H1 (cell line): ENCODE data around the gene LCE3E. TPM values are rescaled to one million over a fixed set of nuclear protein-coding genes. Genes with fewer than 3 reads are reported as not detected.

Source experiments
- CTCF ChIA-PET: fragments of 300-600 bp; sonication (Branson Sonifier 250); formaldehyde crosslinking; loops from one replicate; lab custom pipeline; 2021; ENCODE audit not compliant: partially characterized antibody; lab: Charles Lee
- POLR2A ChIA-PET: fragments of 300-600 bp; sonication (Branson Sonifier 250); formaldehyde crosslinking; loops from one replicate; lab custom pipeline; 2021; ENCODE audit warnings: inconsistent platforms; ENCODE audit not compliant: partially characterized antibody; lab: Charles Lee
- DNase-seq, 2 experiments: peaks; one replicate each; pipeline versions ENCODE4 v3.0.0 to v3.0.0-alpha.2; 2010 to 2022; ENCODE audit warnings: low spot score in 2 of 2, low read depth in 1 of 2, mixed read lengths in 1 of 2
- FAIRE-seq: peaks from 2 replicates; lab custom pipeline; 2011; peaks lifted over from hg19 to GRCh38; lab: Jason Lieb, UNC
- H2AFZ ChIP-seq: 2 replicates; pipeline ENCODE4 v1.8.1; 2012; ENCODE audit warnings: low read length, inconsistent platforms
- H2AK5ac ChIP-seq: 2 replicates; pipeline ENCODE4 v1.6.1; 2013; ENCODE audit warnings: low read depth, low read length
- H2BK120ac ChIP-seq: replicated peaks from 2 replicates; pipeline ENCODE3; 2013; ENCODE audit warnings: low read depth, low read length, inconsistent platforms
- H2BK12ac ChIP-seq: 2 replicates; pipeline ENCODE4 v1.6.1; 2013; ENCODE audit warnings: low read depth, low read length
- H2BK15ac ChIP-seq: 2 replicates; pipeline ENCODE4 v1.6.1; 2013; ENCODE audit warnings: low read length
- H2BK20ac ChIP-seq: 2 replicates; pipeline ENCODE4 v1.6.1; 2013; ENCODE audit warnings: low read length
- H2BK5ac ChIP-seq: 2 replicates; pipeline ENCODE4 v1.6.1; 2013; ENCODE audit warnings: low read depth, low read length
- H3K14ac ChIP-seq: 2 replicates; pipeline ENCODE4 v1.6.1; 2013; ENCODE audit warnings: inconsistent platforms; ENCODE audit not compliant: insufficient read length
- H3K18ac ChIP-seq: 2 replicates; pipeline ENCODE4 v1.6.1; 2013; ENCODE audit warnings: low read length; ENCODE audit errors: extremely low read depth
- H3K23ac ChIP-seq: 2 replicates; pipeline ENCODE4 v1.6.1; 2013; ENCODE audit warnings: inconsistent platforms; ENCODE audit not compliant: insufficient read length
- H3K23me2 ChIP-seq: 2 replicates; pipeline ENCODE4 v1.6.1; 2013; ENCODE audit warnings: low read depth, low read length
- H3K27ac ChIP-seq: 2 replicates; pipeline ENCODE4 v1.6.1; 2011; ENCODE audit warnings: low read depth, low read length, inconsistent platforms
- H3K27me3 ChIP-seq, 4 experiments: replicated peaks in 1 of 4; 1 replicate in 1 of 4; 2 replicates in 3 of 4; pipeline versions ENCODE4 v1.6.1 to v1.8.1; 2011 to 2013; ENCODE audit warnings: low read length in 3 of 4, mild to moderate bottlenecking in 3 of 4, inconsistent platforms in 2 of 4, mixed read lengths in 2 of 4, moderate library complexity in 1 of 4; ENCODE audit not compliant: control insufficient read depth in 3 of 4, insufficient read depth in 3 of 4; ENCODE audit errors: extremely low read depth in 1 of 4
- H3K36me3 ChIP-seq, 4 experiments: 2 replicates each; pipeline versions ENCODE4 v1.6.1 to v1.8.1; 2011 to 2013; ENCODE audit warnings: mild to moderate bottlenecking in 4 of 4, low read length in 3 of 4, moderate library complexity in 2 of 4, control low read depth in 1 of 4, inconsistent platforms in 1 of 4; ENCODE audit not compliant: insufficient read depth in 4 of 4, control insufficient read depth in 2 of 4
- H3K4ac ChIP-seq: replicated peaks from 2 replicates; pipeline ENCODE3; 2013; ENCODE audit warnings: low read length, low read depth, mixed read lengths, inconsistent platforms; ENCODE audit not compliant: insufficient read length
- H3K4me1 ChIP-seq, 4 experiments: replicated peaks in 1 of 4; 1 replicate in 1 of 4; 2 replicates in 3 of 4; pipeline versions ENCODE4 v1.6.1 to v1.8.1; 2011 to 2013; ENCODE audit warnings: low read length in 3 of 4, inconsistent platforms in 2 of 4, mixed read lengths in 1 of 4; ENCODE audit not compliant: insufficient read depth in 4 of 4, control insufficient read depth in 3 of 4
- H3K4me2 ChIP-seq, 2 experiments: 2 replicates each; pipeline versions ENCODE4 v1.6.1 to v1.8.1; 2011 to 2013; ENCODE audit warnings: low read depth in 2 of 2, low read length in 2 of 2, control low read depth in 1 of 2, inconsistent platforms in 1 of 2, mild to moderate bottlenecking in 1 of 2; ENCODE audit not compliant: insufficient read depth in 1 of 2
- H3K4me3 ChIP-seq, 4 experiments: fragments of 200-600, 300-600 bp in 1 of 4; sonication (generic), shearing (Covaris generic), sonication (Bioruptor Twin) in 1 of 4; 2 replicates each; pipeline versions ENCODE4 v1.5.1 to v1.8.1; 2011 to 2016; ENCODE audit warnings: low read length in 4 of 4, low read depth in 3 of 4, control low read depth in 2 of 4, inconsistent platforms in 2 of 4, mild to moderate bottlenecking in 2 of 4, mixed read lengths in 1 of 4, moderate library complexity in 1 of 4; ENCODE audit not compliant: insufficient read depth in 2 of 4; ENCODE audit errors: extremely low read depth in 1 of 4
- H3K56ac ChIP-seq: replicated peaks from 2 replicates; pipeline ENCODE3; 2013; ENCODE audit warnings: low read depth, mild to moderate bottlenecking, mixed read lengths, low read length, inconsistent platforms; ENCODE audit not compliant: insufficient read length
- H3K79me1 ChIP-seq: 2 replicates; pipeline ENCODE4 v1.6.1; 2013; ENCODE audit warnings: low read depth, low read length, control low read depth
- H3K79me2 ChIP-seq, 2 experiments: 2 replicates each; pipeline versions ENCODE4 v1.6.1 to v1.8.1; 2012 to 2013; ENCODE audit warnings: low read length in 2 of 2, mild to moderate bottlenecking in 2 of 2, inconsistent platforms in 1 of 2; ENCODE audit not compliant: insufficient read depth in 2 of 2, control insufficient read depth in 1 of 2
- H3K9ac ChIP-seq, 4 experiments: replicated peaks in 1 of 4; 1 replicate in 1 of 4; 2 replicates in 3 of 4; pipeline versions ENCODE4 v1.6.1 to v1.8.1; 2011 to 2013; ENCODE audit warnings: low read depth in 3 of 4, low read length in 3 of 4, control low read depth in 2 of 4, mild to moderate bottlenecking in 2 of 4, moderate library complexity in 2 of 4, inconsistent platforms in 1 of 4; ENCODE audit errors: extremely low read depth in 1 of 4
- H3K9me3 ChIP-seq, 2 experiments: 2 replicates each; pipeline versions ENCODE4 v1.6.1 to v1.8.1; 2012 to 2013; ENCODE audit warnings: mild to moderate bottlenecking in 2 of 2, moderate library complexity in 2 of 2, control low read depth in 1 of 2, inconsistent platforms in 1 of 2, low read depth in 1 of 2, low read length in 1 of 2, mixed read lengths in 1 of 2; ENCODE audit not compliant: insufficient read depth in 2 of 2
- H4K20me1 ChIP-seq, 2 experiments: replicated peaks in 1 of 2; 2 replicates each; pipeline versions ENCODE3 to v1.8.1; 2011 to 2013; ENCODE audit warnings: inconsistent platforms in 2 of 2, low read length in 2 of 2, mild to moderate bottlenecking in 1 of 2; ENCODE audit not compliant: insufficient read depth in 2 of 2, control insufficient read depth in 1 of 2
- H4K5ac ChIP-seq: 2 replicates; pipeline ENCODE4 v1.6.1; 2013; ENCODE audit warnings: low read length, low read depth, mixed read lengths, inconsistent platforms; ENCODE audit not compliant: insufficient read length
- H4K8ac ChIP-seq: 2 replicates; pipeline ENCODE4 v1.8.0; 2013; ENCODE audit warnings: mild to moderate bottlenecking, moderate library complexity, low read length, inconsistent platforms; ENCODE audit not compliant: insufficient read depth; ENCODE audit errors: extremely low read depth
- H4K91ac ChIP-seq: replicated peaks from 2 replicates; pipeline ENCODE3; 2013; ENCODE audit warnings: low read length, mixed read lengths, inconsistent platforms; ENCODE audit not compliant: insufficient read length
- MAX ChIP-seq: IDR thresholded peaks from 2 replicates; pipeline ENCODE4 v1.6.1; 2012; ENCODE audit warnings: inconsistent platforms
- NANOG ChIP-seq: IDR thresholded peaks from 2 replicates; pipeline ENCODE4 v1.6.1; 2011; ENCODE audit warnings: low read length, low read depth, mild to moderate bottlenecking, inconsistent platforms; ENCODE audit not compliant: insufficient read depth, poor library complexity, severe bottlenecking
- NRF1 ChIP-seq: IDR thresholded peaks from 2 replicates; pipeline ENCODE4 v1.6.1; 2011; ENCODE audit warnings: mild to moderate bottlenecking, low read depth, low read length, improper control_type of control experiment
- RFX5 ChIP-seq: IDR thresholded peaks from 2 replicates; pipeline ENCODE4 v1.6.1; 2011; ENCODE audit warnings: low read depth, low read length, improper control_type of control experiment, borderline replicate concordance
- SAP30 ChIP-seq: fragments of 300-600 bp; sonication (generic); IDR thresholded peaks from 2 replicates; pipeline ENCODE4 v1.7.1; 2012; ENCODE audit warnings: low read length, moderate library complexity, mild to moderate bottlenecking, inconsistent platforms; ENCODE audit not compliant: insufficient read depth, insufficient replicate concordance
- SP2 ChIP-seq: IDR thresholded peaks from 2 replicates; pipeline ENCODE4 v1.6.1; 2012; ENCODE audit warnings: mild to moderate bottlenecking, low read length, inconsistent platforms
- TCF12 ChIP-seq: IDR thresholded peaks from 2 replicates; pipeline ENCODE4 v1.6.1; 2011; ENCODE audit warnings: low read depth, mild to moderate bottlenecking, low read length
- WGBS, 2 experiments: shearing (Covaris generic) in 1 of 2; methylation state at CpG; one replicate each; pipeline versions ENCODE4 v1.1.6 to v1.1.7; 2013 to 2015; ENCODE audit warnings: low lambda C conversion rate in 2 of 2, mixed read lengths in 2 of 2, inconsistent platforms in 1 of 2, low coverage in 1 of 2, missing lambda C conversion rate in 1 of 2; ENCODE audit not compliant: insufficient replicate concordance in 2 of 2, insufficient coverage in 1 of 2, insufficient read length in 1 of 2; ENCODE audit errors: extremely low coverage in 1 of 2, missing lambda C conversion rate in 1 of 2; 5-methylcytosine and 5-hydroxymethylcytosine counted together
- polyA plus RNA-seq, 7 experiments: library from polyadenylated mRNA; depleted of rRNA in 3 of 7; stranded (reverse) in 5 of 7; unstranded in 2 of 7; fragments of >200 nt in 5 of 7; fragments of 200-250 nt in 2 of 7; gene quantifications; 1 replicate in 5 of 7; 2 replicates in 1 of 7; 4 replicates in 1 of 7; pipeline versions ENCODE4 v1.2.1 to v1.2.3, GENCODE V29; 2011 to 2013; ENCODE audit warnings: missing spikeins in 2 of 7, mixed read lengths in 2 of 7
- total RNA-seq: library from RNA; stranded (reverse); fragmentation: NEBNext Ultra II Directional; extraction: Animal tissue kit (Norgen Biotek cat#: 25700); gene quantifications from 2 replicates; pipeline ENCODE4 v1.2.1, GENCODE V29; 2021

Gene LCE3E
- total and polyA plus RNA-seq, 2 of the 8 experiments (the other 6 are each of a cell fraction or from before 2014, with no cell fraction given), result not detected

- H3K23me2 ChIP-seq, result no peaks in the 10 kb centered on the region
- H3K4me2 ChIP-seq, result no peak overlapping the region
- no peak overlapping the region for H3K4me3 ChIP-seq
- no peak overlapping the region for H3K14ac ChIP-seq
- H3K79me2 ChIP-seq, result no peaks in the 10 kb centered on the region
- FAIRE-seq, result no peak
- H2BK20ac ChIP-seq, result no peak overlapping the region
- no peak overlapping the region for H3K27ac ChIP-seq
- H3K4ac ChIP-seq, result no peak overlapping the region
- H2AFZ ChIP-seq, result no peak overlapping the region
- H2BK5ac ChIP-seq, result no peak overlapping the region
- H4K5ac ChIP-seq, result no peak overlapping the region
- no peaks in the 10 kb centered on the region for H3K27me3 ChIP-seq
- ChIA-PET CTCF (no interaction called here), POLR2A (no interaction called here)
- no peak for DNase-seq
- H3K9me3 ChIP-seq, result no peaks in the 10 kb centered on the region
- no peak overlapping the region for H4K91ac ChIP-seq
- H2BK12ac ChIP-seq, result no peak overlapping the region
- H2AK5ac ChIP-seq, result no peak overlapping the region
- WGBS, 2 experiments, result no CpG with 5 or more reads among the region's 2 CpGs
- no peak overlapping the region for H3K18ac ChIP-seq
- TF ChIP-seq SAP30 (no peak), MAX (no peak), SP2 (no peak), NRF1 (no peak), TCF12 (no peak), RFX5 (no peak), NANOG (no peak)
- H3K56ac ChIP-seq, result no peak overlapping the region
- H3K23ac ChIP-seq, result no peak overlapping the region
- no peak overlapping the region for H2BK120ac ChIP-seq
- no peak overlapping the region for H2BK15ac ChIP-seq
- no peaks in the 10 kb centered on the region for H4K20me1 ChIP-seq
- H4K8ac ChIP-seq, result no peak overlapping the region
- no peaks in the 10 kb centered on the region for H3K79me1 ChIP-seq
- H3K9ac ChIP-seq, result no peak overlapping the region
- no peaks in the 10 kb centered on the region for H3K36me3 ChIP-seq
- no peaks in the 10 kb centered on the region for H3K4me1 ChIP-seq
Observed at GRCh38 chr1:152596986-152597385, 30.4 kb upstream of the LCE3E start.
